ENCODE results near the gene ATP6V1F. TPM values are rescaled to one million over a fixed set of nuclear protein-coding genes. Genes with fewer than 3 reads are reported as not detected.

ATP6V1F gene
- polyA plus RNA-seq (ENCODE audit: low read depth in 6 of 6) = 100 to 1,000 TPM; 341 to 599 (median 381) TPM

DNA sequence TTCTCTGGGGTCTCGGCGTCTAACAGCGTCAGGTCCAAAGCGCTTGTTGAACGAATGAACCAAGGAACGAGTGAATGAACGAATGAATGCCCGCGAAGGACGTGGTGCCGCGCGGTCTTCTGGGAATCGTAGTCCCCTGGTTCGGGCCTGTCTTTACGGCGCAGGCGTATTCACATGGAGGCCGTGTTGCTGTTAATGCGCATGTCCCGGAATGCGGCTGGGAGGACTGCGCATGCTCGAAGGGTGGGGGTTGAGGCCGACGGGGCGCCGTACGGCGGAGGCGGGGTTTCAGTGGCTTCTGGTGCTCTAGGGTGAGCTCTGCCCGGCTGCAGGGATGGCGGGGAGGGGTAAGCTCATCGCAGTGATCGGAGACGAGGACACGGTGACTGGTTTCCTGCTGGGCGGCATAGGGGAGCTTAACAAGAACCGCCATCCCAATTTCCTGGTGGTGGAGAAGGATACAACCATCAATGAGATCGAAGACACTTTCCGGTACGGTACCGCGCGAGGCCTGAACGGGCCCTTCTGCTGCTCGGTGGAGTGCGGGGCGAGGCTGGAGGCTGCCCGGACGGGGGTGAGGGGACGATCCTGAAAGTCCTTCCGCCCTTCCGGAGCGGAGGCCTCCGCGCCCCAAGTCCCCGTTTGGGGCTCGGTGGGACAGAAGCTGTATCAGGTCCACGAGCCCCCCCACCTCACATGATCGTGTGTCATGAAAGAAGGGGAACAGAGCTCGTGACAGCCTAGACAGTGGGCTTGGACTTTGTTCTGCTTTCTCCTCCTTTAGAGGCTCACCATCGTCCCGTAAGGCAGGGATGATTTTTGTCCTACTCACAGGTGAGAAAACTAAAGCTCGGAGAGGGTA lies at the start of gene ATP6V1F:
TSS of gene ATP6V1F (plus strand) at position 286 of the 862 bp plus-strand sequence. CDS start at position 335, 49 bp downstream.
- H3K36me3 Mint-ChIP-seq = peaks cover 0 to 28% of the 10 kb centered on the region in 2 donors
- DNase-seq = peak; percentile 99
- peak within 1 kb of the TSS; percentile 98 to 100 (median 100) for H3K27ac Mint-ChIP-seq
- H3K9me3 Mint-ChIP-seq = no peaks in the 10 kb centered on the region
- ATAC-seq (ENCODE audit: low read depth in 2 of 2) = peak; percentile 83 to 84
- peaks cover 32 to 39% (median 39%) of the 10 kb centered on the region in 3 donors for H3K4me1 Mint-ChIP-seq
- peaks cover 0 to 2% (median 0%) of the 10 kb centered on the region in 3 donors for H3K27me3 Mint-ChIP-seq
- H3K4me3 Mint-ChIP-seq = peak within 1 kb of the TSS; percentile 90 to 99 (median 96)

GRCh38 chr7:128814499-128814898 lies 48.2 kb upstream of the ATP6V1F start:
- Mint-ChIP-seq H3K36me3 (no peaks in the 10 kb centered on the region), H3K27me3 (peaks cover 0 to 17% (median 4%) of the 10 kb centered on the region in 3 donors), H3K9me3 (no peaks in the 10 kb centered on the region), H3K27ac (peak overlapping the region in 2 of 6 donors; percentile 20 to 59), H3K4me3 (peak overlapping the region in 1 of 8 donors; percentile 37), H3K4me1 (peaks cover 0 to 4% (median 0%) of the 10 kb centered on the region in 3 donors)
- ATAC-seq (ENCODE audit: low read depth in 2 of 2) = no peak
- DNase-seq = no peak

DNA sequence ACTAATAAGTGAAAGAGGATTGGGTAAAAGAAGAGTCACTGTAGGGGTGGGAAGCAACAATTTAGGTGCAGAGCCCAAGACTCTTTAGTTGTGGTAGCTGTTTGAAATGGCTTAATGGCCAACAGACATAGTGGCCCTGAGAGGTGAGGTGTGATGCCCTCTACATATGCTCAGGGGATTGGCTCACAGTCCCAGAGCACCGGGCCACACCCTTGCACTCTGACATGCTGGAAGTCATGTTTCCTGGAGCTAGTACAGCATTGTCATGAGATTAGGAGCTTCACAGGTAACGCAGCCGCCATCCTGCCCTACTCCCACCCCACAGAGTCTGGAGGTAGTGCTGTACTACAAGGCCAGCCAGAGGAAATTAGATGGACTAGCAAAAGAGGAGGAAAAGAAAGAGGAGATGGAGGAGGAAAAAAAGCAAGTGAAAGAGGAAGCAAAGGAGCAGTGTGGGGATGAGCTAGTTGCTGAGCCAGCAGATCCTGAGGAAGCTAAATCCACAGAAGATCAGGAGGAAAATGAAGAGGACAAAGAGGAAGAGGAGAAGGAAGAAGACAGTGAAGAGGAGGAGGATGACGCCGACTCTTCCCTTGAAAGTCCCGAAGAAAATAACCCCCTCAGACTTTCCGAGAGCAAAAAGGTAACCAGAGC lies 47.2 kb upstream of the ATP6V1F start:
- H3K27ac Mint-ChIP-seq = peak overlapping the region in 1 of 6 donors; percentile 23

GRCh38 chr7:128818694-128819093 lies 44.0 kb upstream of the ATP6V1F start:
- Mint-ChIP-seq H3K4me3 (no peak overlapping the region), H3K27me3 (peaks cover under 1 to 24% (median 12%) of the 10 kb centered on the region in 3 donors), H3K4me1 (peaks cover 0 to 4% (median 0%) of the 10 kb centered on the region in 3 donors), H3K36me3 (no peaks in the 10 kb centered on the region), H3K27ac (no peak overlapping the region), H3K9me3 (no peaks in the 10 kb centered on the region)
- no peak for DNase-seq
- ATAC-seq (ENCODE audit: low read depth in 2 of 2) = no peak

More for the DNA sequence above, 47.2 kb upstream of the ATP6V1F start:
- H3K36me3 Mint-ChIP-seq = no peaks in the 10 kb centered on the region
- ATAC-seq (ENCODE audit: low read depth in 2 of 2) = no peak
- peaks cover 0 to 4% (median 0%) of the 10 kb centered on the region in 3 donors for H3K4me1 Mint-ChIP-seq
- DNase-seq = no peak
- no peak overlapping the region for H3K4me3 Mint-ChIP-seq
- no peaks in the 10 kb centered on the region for H3K9me3 Mint-ChIP-seq
- H3K27me3 Mint-ChIP-seq = peaks cover 0 to 24% (median 4%) of the 10 kb centered on the region in 3 donors

- no peak for ATAC-seq (ENCODE audit: low read depth in 2 of 2)
- H3K27ac Mint-ChIP-seq = no peak overlapping the region
- H3K36me3 Mint-ChIP-seq = no peaks in the 10 kb centered on the region
- DNase-seq = no peak
- H3K4me3 Mint-ChIP-seq = no peak overlapping the region
- peaks cover 14 to 35% (median 19%) of the 10 kb centered on the region in 3 donors for H3K27me3 Mint-ChIP-seq
- no peaks in the 10 kb centered on the region for H3K4me1 Mint-ChIP-seq
- H3K9me3 Mint-ChIP-seq = no peaks in the 10 kb centered on the region
Measured at GRCh38 chr7:128821724-128822123, 40.9 kb upstream of the ATP6V1F start.

DNA sequence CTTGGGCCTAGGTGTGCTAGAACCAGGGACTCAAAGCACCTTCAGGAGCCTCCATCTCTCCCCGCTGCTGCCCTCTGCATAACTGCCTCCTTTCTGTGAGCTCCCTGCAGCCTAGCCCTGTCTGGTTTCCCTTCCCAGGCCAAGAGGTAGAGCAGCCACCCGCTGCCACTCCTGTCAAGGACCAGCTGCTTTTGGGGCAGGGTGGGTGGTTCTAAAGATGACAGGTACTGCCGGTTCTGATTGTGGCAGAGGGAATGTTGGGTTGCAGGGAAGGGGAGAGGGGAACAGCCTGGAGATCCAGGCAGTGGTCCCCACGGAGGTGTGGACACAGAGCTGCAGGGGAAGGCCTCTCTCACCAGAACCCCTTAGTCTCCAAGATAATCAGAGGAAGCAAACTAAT lies 36.1 kb upstream of the ATP6V1F start:
- Mint-ChIP-seq H3K4me3 (no peak overlapping the region), H3K4me1 (peaks cover 11 to 23% (median 18%) of the 10 kb centered on the region in 3 donors), H3K27me3 (peaks cover 45 to 59% (median 53%) of the 10 kb centered on the region in 3 donors), H3K9me3 (no peaks in the 10 kb centered on the region), H3K27ac (no peak overlapping the region), H3K36me3 (no peaks in the 10 kb centered on the region)
- ATAC-seq (ENCODE audit: low read depth in 2 of 2) = no peak
- DNase-seq = no peak

DNA sequence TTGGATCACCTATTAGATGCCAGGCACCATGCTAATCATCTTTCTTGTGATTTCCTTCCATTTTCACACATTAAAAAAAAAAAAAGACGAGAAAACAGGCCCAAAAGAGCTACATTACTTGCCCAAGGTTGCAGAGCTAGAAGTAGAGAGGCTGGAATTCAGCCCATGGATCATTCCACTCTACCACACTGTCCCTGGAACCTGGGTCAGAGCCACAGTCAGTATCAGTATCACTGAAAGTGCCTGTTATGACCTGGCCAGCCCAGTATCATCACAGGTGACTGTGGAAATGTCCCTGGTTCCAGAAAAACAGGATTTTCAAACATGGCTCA lies 35.8 kb upstream of the ATP6V1F start:
- Mint-ChIP-seq H3K4me1 (peaks cover 14 to 25% (median 21%) of the 10 kb centered on the region in 3 donors), H3K27ac (no peak overlapping the region), H3K4me3 (no peak overlapping the region), H3K9me3 (no peaks in the 10 kb centered on the region), H3K36me3 (no peaks in the 10 kb centered on the region), H3K27me3 (peaks cover 45 to 62% (median 54%) of the 10 kb centered on the region in 3 donors)
- DNase-seq (no peak), ATAC-seq (ENCODE audit: low read depth in 2 of 2) (no peak)

DNA sequence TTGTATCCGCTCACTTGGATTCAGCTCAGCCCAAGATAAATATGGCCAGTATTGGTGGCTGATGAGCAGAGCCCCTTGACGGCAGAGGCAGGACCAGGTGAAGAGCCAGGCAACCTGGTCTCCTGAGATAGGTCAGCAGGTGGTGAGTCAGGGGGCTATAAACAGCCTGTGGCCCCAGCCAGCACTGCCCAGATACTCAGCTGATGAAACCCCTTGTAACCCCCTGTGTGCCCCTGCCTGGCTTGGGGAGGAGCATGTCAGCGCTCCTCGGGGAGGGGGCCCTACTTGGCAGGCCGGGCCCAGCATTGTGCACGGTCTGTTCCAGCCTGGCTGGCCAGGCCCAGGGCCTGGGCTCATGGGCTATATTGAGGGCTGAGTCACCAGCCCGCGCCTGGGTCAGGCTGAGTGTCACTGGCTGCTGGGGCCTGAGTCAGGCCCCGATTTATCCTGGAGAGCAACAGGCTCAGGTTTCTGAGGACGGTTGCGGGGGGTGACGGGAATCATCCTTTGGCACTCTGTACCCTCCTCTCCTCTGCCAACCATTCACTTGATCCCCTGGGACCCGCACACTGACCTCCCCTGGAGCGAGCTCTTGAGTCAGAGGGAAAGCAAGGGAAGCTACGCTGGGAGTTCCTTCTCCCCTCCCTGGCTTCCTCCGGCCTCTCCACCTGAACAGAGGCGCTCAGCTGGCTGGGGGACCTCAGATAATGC lies 35.3 kb upstream of the ATP6V1F start:
- H3K9me3 Mint-ChIP-seq = no peaks in the 10 kb centered on the region
- H3K4me1 Mint-ChIP-seq = peaks cover 15 to 30% (median 26%) of the 10 kb centered on the region in 3 donors
- DNase-seq (no peak), ATAC-seq (ENCODE audit: low read depth in 2 of 2) (no peak)
- H3K27ac Mint-ChIP-seq = no peak overlapping the region
- peaks cover 45 to 67% (median 54%) of the 10 kb centered on the region in 3 donors for H3K27me3 Mint-ChIP-seq
- H3K4me3 Mint-ChIP-seq = no peak overlapping the region
- no peaks in the 10 kb centered on the region for H3K36me3 Mint-ChIP-seq

DNA sequence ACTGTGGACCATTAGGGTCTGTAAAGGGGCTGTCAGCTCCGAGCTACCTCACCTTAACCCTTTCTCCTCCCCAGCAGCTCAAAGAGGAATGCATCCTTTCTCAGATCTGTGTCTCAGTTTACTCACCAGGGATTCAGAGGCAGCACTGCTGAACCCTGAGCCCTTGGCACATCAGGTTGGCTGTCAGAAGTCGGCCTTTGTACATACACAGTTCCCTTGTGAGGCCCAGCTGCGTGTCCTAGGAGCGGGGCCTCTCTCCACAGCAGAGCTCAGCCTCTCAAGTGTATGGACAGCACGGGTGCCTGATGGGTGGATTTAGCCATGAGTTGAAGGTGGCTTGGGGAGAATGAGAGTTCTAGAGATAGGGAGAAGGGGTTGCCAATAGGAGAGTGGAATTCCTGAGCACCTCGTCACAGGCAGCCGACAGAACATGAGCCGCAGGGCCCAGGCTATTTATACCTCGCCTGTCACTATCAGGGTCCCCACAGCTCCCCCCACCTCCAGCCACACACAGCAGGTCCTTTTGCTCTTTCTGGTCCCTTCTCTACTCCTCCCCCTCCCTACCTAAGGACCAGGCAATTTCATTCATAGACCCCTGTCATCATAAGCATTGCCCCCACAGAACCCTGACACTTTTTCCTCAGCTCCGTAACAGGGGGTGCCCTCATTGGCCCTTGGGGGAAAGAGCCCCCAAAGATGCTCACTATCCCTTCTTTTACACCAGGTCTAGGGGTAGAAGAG lies 34.5 kb upstream of the ATP6V1F start:
- peak overlapping the region in 1 of 6 donors; percentile 37 for H3K27ac Mint-ChIP-seq
- H3K9me3 Mint-ChIP-seq = no peaks in the 10 kb centered on the region
- ATAC-seq (ENCODE audit: low read depth in 2 of 2) (no peak), DNase-seq (no peak)
- H3K4me3 Mint-ChIP-seq = peak overlapping the region in 3 of 8 donors; percentile 20 to 48 (median 24)
- peaks cover 15 to 31% (median 27%) of the 10 kb centered on the region in 3 donors for H3K4me1 Mint-ChIP-seq
- peaks cover 43 to 73% (median 54%) of the 10 kb centered on the region in 3 donors for H3K27me3 Mint-ChIP-seq
- H3K36me3 Mint-ChIP-seq = no peaks in the 10 kb centered on the region

GRCh38 chr7:128829391-128830166 lies 33.1 kb upstream of the ATP6V1F start:
- Mint-ChIP-seq H3K4me1 (peaks cover 15 to 31% (median 27%) of the 10 kb centered on the region in 3 donors), H3K4me3 (peak overlapping the region; percentile 22 to 85 (median 70)), H3K27ac (peak overlapping the region in 2 of 6 donors; percentile 75 to 89), H3K36me3 (no peaks in the 10 kb centered on the region), H3K9me3 (no peaks in the 10 kb centered on the region), H3K27me3 (peaks cover 32 to 78% (median 54%) of the 10 kb centered on the region in 3 donors)
- ATAC-seq (ENCODE audit: low read depth in 2 of 2) (no peak), DNase-seq (no peak)

DNA sequence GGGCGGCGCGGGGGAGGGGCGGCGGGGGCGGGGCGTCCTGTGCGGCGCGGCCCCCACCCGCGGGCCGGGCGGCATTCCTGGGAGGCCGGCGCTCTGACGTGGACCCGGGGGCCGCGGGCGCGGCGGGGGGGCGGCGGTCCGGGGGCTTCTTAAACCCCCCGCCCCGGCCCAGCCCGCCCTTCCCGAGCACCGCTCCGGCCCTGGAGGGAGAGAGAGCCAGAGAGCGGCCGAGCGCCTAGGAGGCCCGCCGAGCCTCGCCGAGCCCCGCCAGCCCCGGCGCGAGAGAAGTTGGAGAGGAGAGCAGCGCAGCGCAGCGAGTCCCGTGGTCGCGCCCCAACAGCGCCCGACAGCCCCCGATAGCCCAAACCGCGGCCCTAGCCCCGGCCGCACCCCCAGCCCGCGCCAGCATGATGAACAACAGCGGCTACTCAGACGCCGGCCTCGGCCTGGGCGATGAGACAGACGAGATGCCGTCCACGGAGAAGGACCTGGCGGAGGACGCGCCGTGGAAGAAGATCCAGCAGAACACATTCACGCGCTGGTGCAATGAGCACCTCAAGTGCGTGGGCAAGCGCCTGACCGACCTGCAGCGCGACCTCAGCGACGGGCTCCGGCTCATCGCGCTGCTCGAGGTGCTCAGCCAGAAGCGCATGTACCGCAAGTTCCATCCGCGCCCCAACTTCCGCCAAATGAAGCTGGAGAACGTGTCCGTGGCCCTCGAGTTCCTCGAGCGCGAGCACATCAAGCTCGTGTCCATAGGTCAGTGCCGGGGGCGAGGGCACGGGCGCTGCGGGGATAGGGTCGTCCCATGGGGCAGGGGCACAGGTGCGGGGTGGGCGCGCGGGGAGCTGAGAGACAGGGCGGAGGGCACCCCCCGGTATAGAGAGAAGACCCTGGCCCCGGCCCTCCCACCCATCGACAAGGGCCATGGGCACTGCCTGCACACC lies 32.2 kb upstream of the ATP6V1F start, which contains the start of gene FLNC:
TSS of gene FLNC (plus strand) at position 176 of the 947 bp plus-strand sequence. CDS start at position 408, 232 bp downstream.
- Mint-ChIP-seq H3K4me1 (peaks cover 15 to 31% (median 27%) of the 10 kb centered on the region in 3 donors), H3K27me3 (peaks cover 32 to 86% (median 54%) of the 10 kb centered on the region in 3 donors), H3K36me3 (no peaks in the 10 kb centered on the region), H3K27ac (peak within 1 kb of the TSS in 3 of 6 donors; percentile 69 to 89 (median 75)), H3K9me3 (no peaks in the 10 kb centered on the region), H3K4me3 (peak within 1 kb of the TSS; percentile 56 to 91 (median 84))
- peak; percentile 64 to 70 for ATAC-seq (ENCODE audit: low read depth in 2 of 2)
- DNase-seq = peak; percentile 50
